ENCODE measurements around the gene EPB41L3. TPM values are rescaled to one million over a fixed set of nuclear protein-coding genes. Genes with fewer than 3 reads are reported as not detected.

The EPB41L3 gene
- total RNA-seq, 1 donor from 2014 or later = 1.6 TPM

GRCh38 chr18:5398269-5398668 is 145.5 kb downstream of the EPB41L3 start:
- Mint-ChIP-seq H3K27me3 (ENCODE audit: low read depth) (no peaks in the 10 kb centered on the region), H3K4me3 (ENCODE audit: low read depth) (no peak overlapping the region), H3K9me3 (no peaks in the 10 kb centered on the region), H3K4me1 (ENCODE audit: low read depth) (peaks cover 4% of the 10 kb centered on the region), H3K27ac (no peak overlapping the region), H3K36me3 (ENCODE audit: low read depth) (no peaks in the 10 kb centered on the region)
- no peak for DNase-seq (ENCODE audit: low spot score)
- intact Hi-C loops (cut with micrococcal nuclease) = no loop called here

- peaks cover 4% of the 10 kb centered on the region for H3K4me1 Mint-ChIP-seq (ENCODE audit: low read depth)
- no peaks in the 10 kb centered on the region for H3K27me3 Mint-ChIP-seq (ENCODE audit: low read depth)
- H3K36me3 Mint-ChIP-seq (ENCODE audit: low read depth) = no peaks in the 10 kb centered on the region
- DNase-seq (ENCODE audit: low spot score) = no peak
- no peak overlapping the region for H3K4me3 Mint-ChIP-seq (ENCODE audit: low read depth)
- H3K9me3 Mint-ChIP-seq = no peaks in the 10 kb centered on the region
- no peak overlapping the region for H3K27ac Mint-ChIP-seq
- intact Hi-C loops (cut with micrococcal nuclease) = no loop called here
Measured at GRCh38 chr18:5397102-5397501, 146.7 kb downstream of the EPB41L3 start.

GRCh38 chr18:5395860-5396448 is 147.8 kb downstream of the EPB41L3 start:
- H3K4me3 Mint-ChIP-seq (ENCODE audit: low read depth) = no peak overlapping the region
- no peak for DNase-seq (ENCODE audit: low spot score)
- H3K27ac Mint-ChIP-seq = no peak overlapping the region
- no peaks in the 10 kb centered on the region for H3K9me3 Mint-ChIP-seq
- H3K4me1 Mint-ChIP-seq (ENCODE audit: low read depth) = peaks cover 4% of the 10 kb centered on the region
- H3K27me3 Mint-ChIP-seq (ENCODE audit: low read depth) = no peaks in the 10 kb centered on the region
- H3K36me3 Mint-ChIP-seq (ENCODE audit: low read depth) = no peaks in the 10 kb centered on the region
- intact Hi-C loops (cut with micrococcal nuclease) = no loop called here

DNA sequence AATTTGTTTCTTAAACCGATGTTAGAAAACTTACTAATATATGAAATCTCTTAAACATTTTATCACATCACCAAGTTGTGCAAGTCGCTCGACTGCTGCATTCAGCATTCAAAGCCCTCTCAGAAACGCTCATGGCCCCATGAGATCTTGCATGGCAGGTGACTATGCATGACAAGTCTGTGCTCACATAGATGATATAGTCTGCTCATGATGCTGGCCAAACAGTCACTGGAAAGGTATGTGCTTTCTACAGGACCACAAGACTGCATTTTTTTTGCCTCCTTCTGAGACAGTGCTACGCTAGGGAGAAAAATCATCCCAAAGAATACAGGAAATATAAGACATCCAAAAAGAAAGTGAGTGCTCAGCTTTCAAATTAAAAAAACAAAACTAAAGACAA is 150.0 kb downstream of the EPB41L3 start:
- Mint-ChIP-seq H3K4me3 (ENCODE audit: low read depth) (no peak overlapping the region), H3K27ac (no peak overlapping the region), H3K4me1 (ENCODE audit: low read depth) (peaks cover 2% of the 10 kb centered on the region), H3K27me3 (ENCODE audit: low read depth) (no peaks in the 10 kb centered on the region), H3K36me3 (ENCODE audit: low read depth) (no peaks in the 10 kb centered on the region), H3K9me3 (no peaks in the 10 kb centered on the region)
- no peak for DNase-seq (ENCODE audit: low spot score)
- intact Hi-C loops (cut with micrococcal nuclease) = no loop called here

GRCh38 chr18:5391409-5391808 is 152.4 kb downstream of the EPB41L3 start:
- intact Hi-C loops (cut with micrococcal nuclease) = no loop called here
- H3K27me3 Mint-ChIP-seq (ENCODE audit: low read depth) = no peaks in the 10 kb centered on the region
- H3K36me3 Mint-ChIP-seq (ENCODE audit: low read depth) = no peaks in the 10 kb centered on the region
- H3K27ac Mint-ChIP-seq = no peak overlapping the region
- H3K9me3 Mint-ChIP-seq = no peaks in the 10 kb centered on the region
- DNase-seq (ENCODE audit: low spot score) = no peak
- H3K4me1 Mint-ChIP-seq (ENCODE audit: low read depth) = peaks cover 2% of the 10 kb centered on the region
- H3K4me3 Mint-ChIP-seq (ENCODE audit: low read depth) = no peak overlapping the region

- no peaks in the 10 kb centered on the region for H3K9me3 Mint-ChIP-seq
- DNase-seq (ENCODE audit: low spot score) = no peak
- no peak overlapping the region for H3K4me3 Mint-ChIP-seq (ENCODE audit: low read depth)
- H3K27me3 Mint-ChIP-seq (ENCODE audit: low read depth) = no peaks in the 10 kb centered on the region
- H3K27ac Mint-ChIP-seq = no peak overlapping the region
- no peaks in the 10 kb centered on the region for H3K36me3 Mint-ChIP-seq (ENCODE audit: low read depth)
- no peaks in the 10 kb centered on the region for H3K4me1 Mint-ChIP-seq (ENCODE audit: low read depth)
- intact Hi-C loops (cut with micrococcal nuclease) = no loop called here
Measured at GRCh38 chr18:5389356-5389755, 154.4 kb downstream of the EPB41L3 start.

- Mint-ChIP-seq H3K9me3 (no peaks in the 10 kb centered on the region), H3K4me1 (ENCODE audit: low read depth) (no peaks in the 10 kb centered on the region), H3K27ac (no peak overlapping the region), H3K27me3 (ENCODE audit: low read depth) (no peaks in the 10 kb centered on the region), H3K36me3 (ENCODE audit: low read depth) (no peaks in the 10 kb centered on the region), H3K4me3 (ENCODE audit: low read depth) (no peak overlapping the region)
- intact Hi-C loops (cut with micrococcal nuclease) = no loop called here
- DNase-seq (ENCODE audit: low spot score) = no peak
Measured at GRCh38 chr18:5388896-5389295, 154.9 kb downstream of the EPB41L3 start.

GRCh38 chr18:5380586-5380985 is 163.2 kb downstream of the EPB41L3 start:
- intact Hi-C loops (cut with micrococcal nuclease) = no loop called here

GRCh38 chr18:5376986-5377385 is 166.8 kb downstream of the EPB41L3 start:
- no peaks in the 10 kb centered on the region for H3K9me3 Mint-ChIP-seq
- DNase-seq (ENCODE audit: low spot score) = no peak
- no peaks in the 10 kb centered on the region for H3K27me3 Mint-ChIP-seq (ENCODE audit: low read depth)
- H3K36me3 Mint-ChIP-seq (ENCODE audit: low read depth) = no peaks in the 10 kb centered on the region
- H3K27ac Mint-ChIP-seq = no peak overlapping the region
- H3K4me1 Mint-ChIP-seq (ENCODE audit: low read depth) = no peaks in the 10 kb centered on the region
- intact Hi-C loops (cut with micrococcal nuclease) = no loop called here
- no peak overlapping the region for H3K4me3 Mint-ChIP-seq (ENCODE audit: low read depth)

More at GRCh38 chr18:5380586-5380985, 163.2 kb downstream of the EPB41L3 start:
- H3K27me3 Mint-ChIP-seq (ENCODE audit: low read depth) = no peaks in the 10 kb centered on the region
- no peaks in the 10 kb centered on the region for H3K4me1 Mint-ChIP-seq (ENCODE audit: low read depth)
- H3K9me3 Mint-ChIP-seq = no peaks in the 10 kb centered on the region
- no peak overlapping the region for H3K27ac Mint-ChIP-seq
- H3K36me3 Mint-ChIP-seq (ENCODE audit: low read depth) = no peaks in the 10 kb centered on the region
- no peak overlapping the region for H3K4me3 Mint-ChIP-seq (ENCODE audit: low read depth)
- no peak for DNase-seq (ENCODE audit: low spot score)

- H3K4me1 Mint-ChIP-seq (ENCODE audit: low read depth) = no peaks in the 10 kb centered on the region
- intact Hi-C loops (cut with micrococcal nuclease) = no loop called here
- DNase-seq (ENCODE audit: low spot score) = no peak
- H3K27me3 Mint-ChIP-seq (ENCODE audit: low read depth) = no peaks in the 10 kb centered on the region
- no peaks in the 10 kb centered on the region for H3K36me3 Mint-ChIP-seq (ENCODE audit: low read depth)
- no peak overlapping the region for H3K27ac Mint-ChIP-seq
- H3K9me3 Mint-ChIP-seq = no peaks in the 10 kb centered on the region
- H3K4me3 Mint-ChIP-seq (ENCODE audit: low read depth) = no peak overlapping the region
Measured at GRCh38 chr18:5370332-5370731, 173.5 kb downstream of the EPB41L3 start.

- Mint-ChIP-seq H3K27me3 (ENCODE audit: low read depth) (no peaks in the 10 kb centered on the region), H3K36me3 (ENCODE audit: low read depth) (no peaks in the 10 kb centered on the region), H3K4me3 (ENCODE audit: low read depth) (no peak overlapping the region), H3K27ac (no peak overlapping the region), H3K4me1 (ENCODE audit: low read depth) (no peaks in the 10 kb centered on the region), H3K9me3 (no peaks in the 10 kb centered on the region)
- intact Hi-C loops (cut with micrococcal nuclease) = no loop called here
- no peak for DNase-seq (ENCODE audit: low spot score)
Measured at GRCh38 chr18:5369513-5369912, 174.3 kb downstream of the EPB41L3 start.

DNA sequence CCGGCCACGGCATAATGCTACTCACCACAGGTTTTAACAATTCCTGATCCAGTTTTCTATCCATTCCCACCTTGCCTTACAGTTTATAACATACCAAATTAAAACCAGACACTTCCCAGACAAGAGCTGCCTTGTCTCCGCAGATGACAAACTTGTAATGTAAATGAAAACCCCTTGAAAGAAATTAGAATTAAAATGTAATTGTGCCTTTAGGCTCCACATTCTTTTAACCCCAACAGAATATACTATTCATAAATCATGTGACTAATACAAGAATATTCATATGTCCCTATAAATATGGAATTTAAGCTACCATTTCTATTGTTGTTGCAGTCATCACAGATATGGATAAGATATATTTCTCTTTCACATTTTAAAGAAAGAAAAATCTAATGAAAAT is 178.4 kb downstream of the EPB41L3 start:
- DNase-seq (ENCODE audit: low spot score) = no peak
- no peaks in the 10 kb centered on the region for H3K4me1 Mint-ChIP-seq (ENCODE audit: low read depth)
- no peak overlapping the region for H3K4me3 Mint-ChIP-seq (ENCODE audit: low read depth)
- H3K27me3 Mint-ChIP-seq (ENCODE audit: low read depth) = no peaks in the 10 kb centered on the region
- H3K36me3 Mint-ChIP-seq (ENCODE audit: low read depth) = no peaks in the 10 kb centered on the region
- no peak overlapping the region for H3K27ac Mint-ChIP-seq
- intact Hi-C loops (cut with micrococcal nuclease) = no loop called here
- H3K9me3 Mint-ChIP-seq = no peaks in the 10 kb centered on the region

GRCh38 chr18:5350636-5351035 is 193.2 kb downstream of the EPB41L3 start:
- no peak for DNase-seq (ENCODE audit: low spot score)
- H3K27me3 Mint-ChIP-seq (ENCODE audit: low read depth) = no peaks in the 10 kb centered on the region
- no peaks in the 10 kb centered on the region for H3K36me3 Mint-ChIP-seq (ENCODE audit: low read depth)
- no peaks in the 10 kb centered on the region for H3K4me1 Mint-ChIP-seq (ENCODE audit: low read depth)
- intact Hi-C loops (cut with micrococcal nuclease) = no loop called here
- no peak overlapping the region for H3K4me3 Mint-ChIP-seq (ENCODE audit: low read depth)
- H3K9me3 Mint-ChIP-seq = peaks cover 6% of the 10 kb centered on the region
- no peak overlapping the region for H3K27ac Mint-ChIP-seq

All from activated T-helper 2 cell treated with anti-CD3 and anti-CD28 coated beads, Interferon-gamma antibody, Interleukin-2, Interleukin-4, amounts not matched to agents 10 μg/mL and 5 μg/mL and 100 μg/mL, durations not matched to agents 14 hours and 24 hours and 36 hours (primary cell).